Measurements from ENCODE around the gene ANKS1B.
A peak's percentile ranks its signal among the peaks of the same experiment; 100 is the strongest.

Gene ANKS1B

DNA sequence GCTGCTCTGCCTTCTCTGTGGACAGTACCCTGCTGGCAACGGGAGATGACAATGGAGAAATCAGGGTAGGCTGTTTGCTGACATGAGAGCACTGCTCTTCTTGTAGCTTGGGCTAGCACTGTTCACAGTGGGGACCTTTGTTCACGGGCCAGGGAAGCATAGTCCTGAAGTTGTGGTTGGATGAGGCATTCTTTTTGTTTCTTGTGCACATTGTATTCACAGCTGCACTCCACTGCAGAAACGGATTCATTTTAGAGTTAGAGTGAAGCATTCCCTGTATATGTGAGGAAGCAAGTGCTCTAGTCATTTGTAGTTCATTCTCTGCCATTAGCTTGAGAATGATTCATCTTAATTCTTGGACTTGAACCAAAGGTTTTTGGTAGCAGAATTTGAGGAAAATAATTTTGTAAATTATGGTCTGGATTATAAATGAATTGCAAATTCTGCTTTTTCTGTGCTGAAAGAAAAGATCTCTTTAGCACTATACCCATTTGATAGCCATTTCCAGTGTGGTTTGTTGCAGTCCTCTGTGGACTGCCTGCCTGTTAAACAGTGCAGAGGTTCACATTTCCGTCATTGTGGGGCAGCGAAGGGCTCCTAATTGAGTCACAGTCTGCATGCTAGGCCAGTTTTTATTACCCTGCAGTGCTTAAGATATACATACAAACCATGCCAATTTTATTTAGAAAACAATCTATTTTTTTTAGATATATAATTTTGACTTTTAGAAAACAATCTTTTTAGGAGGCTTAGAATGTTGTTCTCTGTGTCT lies 1259.1 kb downstream of the ANKS1B start:
- DNase-seq (ENCODE audit: low spot score), result peak; percentile 54

DNA sequence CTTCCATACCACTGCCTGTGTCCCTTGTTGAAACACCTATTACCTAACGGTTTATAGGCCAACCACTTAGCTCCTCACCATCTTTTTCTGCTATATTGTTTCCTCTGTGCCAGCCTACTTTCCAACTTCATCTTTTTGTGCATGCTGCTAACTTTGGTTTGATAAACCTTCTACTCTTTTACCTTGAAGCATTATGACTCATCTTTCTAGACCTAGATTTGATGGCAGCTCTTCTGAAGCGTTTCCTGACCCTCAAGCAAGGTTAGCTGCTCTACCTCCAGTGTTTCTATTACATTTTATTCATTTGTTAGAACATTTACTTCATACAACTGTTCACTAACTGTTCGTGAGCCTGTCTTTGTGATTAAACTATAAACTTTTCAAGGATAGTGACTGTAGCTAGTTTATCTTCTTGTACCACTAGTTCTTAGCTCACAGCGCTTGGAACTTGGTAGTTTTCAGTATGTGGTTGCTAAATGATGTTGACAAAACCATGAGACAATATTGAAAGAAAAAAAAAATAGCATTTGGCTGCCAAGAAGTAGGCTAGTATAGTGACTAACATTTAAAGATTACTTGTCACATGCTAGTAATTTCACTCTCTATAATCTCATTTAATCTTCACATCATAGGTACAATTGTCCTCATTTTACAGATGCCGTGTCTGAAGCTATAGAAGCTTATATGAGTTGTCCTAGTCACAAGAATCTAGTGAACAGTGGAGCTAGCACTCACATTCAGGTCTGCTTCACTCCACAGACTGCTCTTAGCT lies 1260.2 kb downstream of the ANKS1B start:
- no peak for DNase-seq (ENCODE audit: low spot score)

DNA sequence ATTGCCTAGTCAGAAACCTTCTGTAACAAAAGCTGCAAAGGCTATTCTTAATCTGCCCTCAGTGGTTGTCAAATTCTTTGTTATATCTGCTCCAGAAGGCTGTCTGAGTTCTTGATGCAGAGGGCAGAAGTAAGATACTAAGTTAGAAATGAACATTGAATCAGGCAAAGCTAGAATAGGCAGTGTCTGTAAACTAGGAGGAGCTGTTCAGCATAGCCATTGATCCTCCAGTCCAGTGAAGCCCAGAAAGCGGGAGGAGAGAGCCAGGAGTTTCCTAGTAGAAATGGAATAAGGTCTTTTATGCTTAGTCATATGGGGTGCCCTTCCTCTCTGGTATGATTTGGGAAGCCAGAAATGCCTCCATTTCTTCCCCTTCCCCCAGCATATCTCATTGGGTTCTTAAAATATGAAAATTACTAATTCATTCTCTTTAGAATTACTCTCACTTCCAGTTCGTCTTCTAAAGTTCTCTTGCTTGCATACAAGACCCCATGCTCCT lies 1263.5 kb downstream of the ANKS1B start:
- DNase-seq (ENCODE audit: low spot score), result no peak

DNA sequence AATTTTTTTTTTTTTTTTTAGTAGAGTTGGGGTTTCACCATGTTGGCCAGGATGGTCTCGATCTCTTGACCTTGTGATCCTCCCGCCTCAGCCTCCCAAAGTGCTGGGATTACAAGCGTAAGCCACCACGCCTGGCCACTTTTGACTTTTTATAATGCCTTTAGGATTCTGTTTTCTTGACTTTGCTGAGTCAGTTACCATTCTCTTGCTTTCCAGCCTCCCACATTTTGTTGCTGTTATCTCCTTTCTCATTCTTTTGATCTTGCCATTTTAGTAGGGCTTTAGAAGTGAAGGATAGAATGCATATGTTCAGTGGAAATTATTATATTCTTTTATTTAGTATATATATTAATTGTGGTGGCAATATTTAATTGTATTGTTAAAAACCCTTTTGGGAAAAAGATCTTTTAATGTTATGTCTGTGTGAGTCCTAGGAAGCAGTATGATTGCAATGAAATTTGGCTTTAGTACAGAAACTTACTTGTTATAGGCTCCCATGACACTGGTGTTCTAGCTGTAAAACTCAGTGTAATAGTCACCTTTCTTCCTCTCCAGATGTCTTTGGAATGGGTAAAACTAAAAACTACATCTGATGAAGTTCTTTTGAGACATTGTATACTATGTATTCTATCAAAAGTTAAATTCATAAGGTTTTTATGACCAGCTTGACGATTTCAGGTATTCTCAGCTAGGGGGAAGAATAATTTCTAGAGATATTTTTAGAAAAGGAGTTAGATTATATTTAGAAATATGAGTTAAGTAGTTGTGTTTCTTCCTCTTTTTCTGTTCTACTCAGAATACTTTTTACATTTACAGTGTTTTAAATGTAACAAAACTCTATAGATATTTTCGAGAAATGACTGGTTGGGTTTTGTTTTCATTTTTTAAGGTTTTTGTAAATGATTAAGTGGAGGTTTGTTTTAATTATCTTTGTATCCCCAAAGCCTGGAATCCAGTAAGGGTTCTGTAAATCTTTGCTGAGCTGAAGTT lies 1264.9 kb downstream of the ANKS1B start:
- no peak for DNase-seq (ENCODE audit: low spot score)

DNA sequence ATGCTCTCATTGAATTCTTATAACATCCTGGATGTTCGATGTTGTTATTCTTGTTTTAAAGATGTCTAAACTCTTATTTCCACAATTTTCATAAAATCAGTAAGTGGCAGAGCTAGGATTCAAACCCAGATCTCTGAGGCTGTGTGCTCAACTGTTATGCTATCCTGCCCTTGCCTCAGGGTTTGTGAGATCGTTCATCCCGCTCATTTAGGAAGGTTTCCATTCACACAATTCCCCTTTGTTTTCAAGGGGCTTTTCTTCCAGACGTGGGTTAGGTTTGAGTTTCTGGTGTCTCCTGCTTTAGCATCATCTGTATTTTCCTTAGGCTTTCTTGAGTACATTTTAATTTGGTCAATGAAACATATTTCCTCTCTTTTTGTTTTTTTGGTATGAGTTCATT lies 1270.3 kb downstream of the ANKS1B start:
- DNase-seq (ENCODE audit: low spot score), result no peak

DNA sequence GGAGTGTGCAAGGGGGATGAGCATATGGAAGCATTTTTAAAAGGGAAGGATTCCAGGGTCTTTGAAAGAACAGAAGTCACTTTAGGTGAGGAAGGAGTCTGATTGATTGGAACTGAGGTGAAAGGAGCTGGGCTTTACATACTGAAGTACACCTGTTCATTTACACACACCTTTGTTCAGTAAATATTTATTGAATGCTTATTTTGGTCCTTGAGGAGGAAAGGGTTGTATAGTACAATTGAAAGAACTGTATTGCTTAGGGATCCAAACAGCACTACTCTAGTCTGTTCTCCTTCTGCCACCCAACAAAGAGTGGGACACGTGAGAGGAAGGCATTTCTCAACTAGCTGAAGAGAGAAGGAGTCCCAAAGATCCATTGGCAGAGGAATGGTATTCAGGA lies 1275.7 kb downstream of the ANKS1B start:
- no peak for DNase-seq (ENCODE audit: low spot score)

DNA sequence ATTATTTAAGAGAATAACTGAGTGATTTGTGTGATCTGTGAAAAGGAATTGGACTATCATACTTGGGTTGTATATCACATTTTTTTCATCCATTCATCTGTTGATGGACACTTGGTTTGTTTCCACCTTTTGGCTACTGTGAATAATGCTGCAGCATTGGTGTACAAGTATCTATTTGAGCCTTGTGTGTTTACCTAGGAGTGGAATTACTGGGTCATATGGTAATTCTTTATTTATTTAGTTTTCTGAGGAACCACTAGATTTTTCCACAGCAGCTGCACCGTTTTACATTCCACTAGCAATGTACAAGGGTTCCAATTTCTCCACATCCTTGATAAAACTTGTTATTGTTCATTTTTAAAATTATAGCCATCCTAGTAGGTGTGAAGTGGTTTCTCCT lies 1283.6 kb downstream of the ANKS1B start:
- DNase-seq (ENCODE audit: low spot score), result no peak

DNA sequence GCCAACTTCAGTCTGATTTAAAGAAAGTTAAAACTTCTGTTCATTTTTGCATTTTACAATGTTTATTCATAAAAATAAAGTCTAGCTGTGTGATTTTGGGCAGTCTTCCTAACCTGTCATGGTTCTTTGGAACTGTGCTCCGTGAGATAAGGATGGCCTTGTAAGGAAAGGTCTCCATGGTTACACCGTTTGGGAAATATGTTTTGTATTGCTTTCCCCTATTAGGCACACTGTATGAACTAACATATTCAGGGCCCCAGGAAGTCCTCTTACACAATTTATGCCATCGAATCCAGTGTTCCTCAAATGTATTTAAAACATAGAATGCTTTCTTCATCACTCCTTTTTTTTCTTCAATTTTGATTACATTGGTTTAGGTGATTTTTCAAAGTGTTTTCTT lies 1285.2 kb downstream of the ANKS1B start:
- no peak for DNase-seq (ENCODE audit: low spot score)

DNA sequence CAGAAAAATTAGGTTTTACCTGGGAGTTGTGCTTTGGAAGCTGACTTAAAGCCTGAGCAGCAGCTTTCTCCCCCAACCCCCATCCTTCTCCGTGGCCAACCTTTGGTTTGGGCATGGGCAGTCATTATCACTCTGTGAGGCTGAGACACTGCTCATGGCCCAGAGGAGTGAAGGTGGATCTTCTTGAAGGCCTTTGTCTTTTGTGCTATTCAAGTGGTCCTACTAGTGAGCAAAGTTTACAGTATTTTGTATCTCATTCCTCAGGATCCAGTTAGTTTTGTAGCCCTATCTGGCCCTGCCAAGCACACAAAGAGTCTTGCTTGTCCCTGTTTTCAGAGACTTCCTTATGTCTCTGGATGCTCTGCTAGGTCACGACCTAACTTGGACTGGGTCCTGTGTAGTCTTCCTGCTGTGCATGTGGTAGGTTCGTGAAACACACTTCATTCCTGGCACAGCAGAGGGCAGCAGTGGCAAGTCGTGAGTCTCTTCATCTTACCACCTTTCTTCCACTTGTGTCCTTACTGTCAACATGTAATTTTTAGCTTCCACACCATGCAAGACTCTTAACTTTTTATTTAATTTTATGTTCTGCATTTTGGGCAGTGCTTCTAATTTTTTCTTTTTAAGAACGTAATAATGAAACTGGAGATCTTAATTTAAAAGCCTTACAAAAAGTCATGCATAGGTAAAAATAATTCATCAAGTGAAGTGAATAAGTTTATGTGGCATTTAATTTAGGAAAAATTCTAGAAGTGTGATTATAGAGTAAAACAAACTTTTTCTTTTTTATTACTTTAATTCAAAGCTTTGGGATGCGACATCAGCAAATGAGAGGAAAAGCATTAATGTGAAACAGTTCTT lies 1285.9 kb downstream of the ANKS1B start:
- peak; percentile 71 for DNase-seq (ENCODE audit: low spot score)

DNA sequence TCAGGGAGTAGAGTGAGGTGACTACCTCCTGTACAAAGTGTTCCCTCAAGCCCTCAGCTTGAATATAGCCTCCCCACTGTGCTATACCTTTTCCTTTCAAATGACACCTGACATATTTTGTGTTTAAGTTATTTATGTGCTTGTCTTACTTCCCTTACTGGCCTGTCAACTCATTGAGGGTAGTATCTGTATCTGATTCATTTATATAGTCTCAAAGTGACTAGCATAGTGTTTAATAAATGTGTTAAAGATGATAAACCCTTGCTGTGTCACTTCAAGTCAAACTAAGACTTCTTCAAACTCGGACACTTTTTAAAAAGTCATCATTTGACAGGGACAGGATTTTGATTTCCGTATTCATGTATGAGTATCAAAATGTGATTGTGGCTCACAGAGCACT lies 1287.5 kb downstream of the ANKS1B start:
- no peak for DNase-seq (ENCODE audit: low spot score)

DNA sequence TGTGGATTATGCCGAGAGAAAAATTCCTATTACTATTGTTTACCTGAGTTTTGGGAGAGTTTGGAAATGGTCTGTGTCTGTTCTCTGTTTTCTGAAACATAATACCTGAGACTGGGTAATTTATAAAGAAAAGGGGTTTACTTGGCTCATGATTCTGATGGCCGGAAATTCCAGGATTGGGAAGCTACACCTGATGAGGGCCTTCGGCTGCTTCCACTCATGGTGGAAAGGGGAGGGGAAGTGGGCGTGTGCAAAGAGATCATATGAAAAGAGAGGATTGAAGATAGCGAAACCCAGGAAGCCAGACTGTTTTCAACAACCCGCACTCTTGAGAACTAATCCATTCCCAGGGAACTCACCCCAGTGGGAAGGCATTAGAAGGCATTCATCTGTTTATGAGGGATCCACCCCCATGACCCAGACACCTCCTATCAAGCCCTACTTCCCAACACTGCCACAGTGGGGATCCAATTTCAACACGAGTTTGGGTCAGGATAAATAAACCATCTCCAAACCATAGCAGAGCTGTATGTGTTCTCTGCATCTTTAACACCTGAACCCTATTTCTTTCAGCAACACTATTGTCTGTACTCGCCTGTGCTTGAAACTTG lies 1288.6 kb downstream of the ANKS1B start:
- no peak for DNase-seq (ENCODE audit: low spot score)

DNA sequence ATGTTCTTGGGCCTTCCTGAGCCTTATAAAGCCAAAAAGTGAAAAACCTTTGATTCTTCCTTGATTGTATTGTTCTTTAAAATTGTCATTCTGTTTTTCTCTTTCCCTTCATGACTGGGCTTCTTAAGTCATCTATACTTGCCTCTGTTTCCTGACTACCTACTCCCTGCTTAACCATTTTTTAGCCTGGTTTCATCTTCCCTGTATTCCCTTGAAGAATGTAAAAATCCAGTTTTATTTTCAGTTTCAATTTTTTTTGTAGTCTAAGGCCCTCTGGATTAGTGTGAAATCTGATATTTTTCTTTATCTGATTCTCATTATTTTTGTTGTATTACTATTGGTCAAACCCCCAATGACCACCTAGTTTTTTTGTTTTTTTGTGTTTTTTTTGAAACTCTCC lies 1293.4 kb downstream of the ANKS1B start:
- DNase-seq (ENCODE audit: low spot score), result no peak

DNA sequence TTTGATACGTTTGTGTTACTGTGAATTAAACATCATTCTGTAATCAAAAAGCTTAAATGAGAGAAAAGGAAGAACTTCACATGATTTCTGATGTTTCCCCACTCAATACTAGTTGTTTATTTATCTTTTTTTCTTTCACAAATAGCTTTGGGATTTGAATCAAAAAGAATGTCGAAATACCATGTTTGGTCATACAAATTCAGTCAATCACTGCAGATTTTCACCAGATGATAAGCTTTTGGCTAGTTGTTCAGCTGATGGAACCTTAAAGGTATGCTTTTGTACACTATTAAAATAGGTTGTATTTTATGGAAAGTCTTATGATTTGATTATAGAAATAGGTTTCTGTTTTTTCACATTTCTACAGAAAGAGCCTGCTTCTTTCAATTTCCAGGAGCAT lies 1298.1 kb downstream of the ANKS1B start:
- no peak for DNase-seq (ENCODE audit: low spot score)
